GM23248 (cell line): ENCODE results near the gene SLC2A6. TPM values are rescaled to one million over a fixed set of nuclear protein-coding genes. Genes with fewer than 3 reads are reported as not detected.

Source experiments
- DNase-seq: peaks from one replicate; pipeline ENCODE4 v3.0.0-alpha.2; 2015
- H2AFZ ChIP-seq: fragments of 200-600 bp; sonication (generic); 2 replicates; pipeline ENCODE4 v1.6.1; 2016; ENCODE audit warnings: antibody characterized with exemption
- H3F3A ChIP-seq: fragments of 200-600 bp; sonication (generic); 2 replicates; pipeline ENCODE4 v1.6.1; 2016; ENCODE audit warnings: mild to moderate bottlenecking, antibody characterized with exemption, mixed run types; ENCODE audit not compliant: insufficient read depth
- H3K27ac ChIP-seq: fragments of 200-600 bp; sonication (generic); 2 replicates; pipeline ENCODE4 v1.5.1; 2016; ENCODE audit warnings: mild to moderate bottlenecking
- H3K27me3 ChIP-seq: fragments of 200-600 bp; sonication (generic); replicated peaks from 2 replicates; pipeline ENCODE4 v1.6.1; 2016; ENCODE audit warnings: mild to moderate bottlenecking; ENCODE audit not compliant: insufficient read depth
- H3K36me3 ChIP-seq: fragments of 200-600 bp; sonication (generic); 2 replicates; pipeline ENCODE4 v1.6.1; 2016; ENCODE audit warnings: low read depth, mild to moderate bottlenecking
- H3K4me1 ChIP-seq: fragments of 200-600 bp; sonication (generic); 2 replicates; pipeline ENCODE4 v1.6.1; 2016; ENCODE audit warnings: mild to moderate bottlenecking; ENCODE audit not compliant: insufficient read depth
- H3K4me2 ChIP-seq: fragments of 200-600 bp; sonication (generic); one replicate; pipeline ENCODE4 v1.6.1; 2016; ENCODE audit warnings: mild to moderate bottlenecking; ENCODE audit not compliant: unreplicated experiment
- H3K4me3 ChIP-seq: fragments of 200-600 bp; sonication (generic); 2 replicates; pipeline ENCODE4 v1.5.1; 2016; ENCODE audit warnings: mild to moderate bottlenecking
- H3K79me2 ChIP-seq: fragments of 200-600 bp; sonication (generic); 2 replicates; pipeline ENCODE4 v1.6.1; 2016; ENCODE audit warnings: mild to moderate bottlenecking; ENCODE audit not compliant: insufficient read depth
- H3K9ac ChIP-seq: fragments of 200-600 bp; sonication (generic); 2 replicates; pipeline ENCODE4 v1.6.1; 2016; ENCODE audit warnings: mild to moderate bottlenecking
- H3K9me2 ChIP-seq: fragments of 200-600 bp; sonication (generic); 2 replicates; pipeline ENCODE4 v1.6.1; 2016; ENCODE audit warnings: mixed run types, mild to moderate bottlenecking, moderate library complexity; ENCODE audit not compliant: insufficient read depth
- H3K9me3 ChIP-seq: fragments of 200-600 bp; sonication (generic); one replicate; pipeline ENCODE4 v1.6.1; 2017; ENCODE audit warnings: low read depth
- H4K20me1 ChIP-seq: fragments of 200-600 bp; sonication (generic); 2 replicates; pipeline ENCODE4 v1.6.0; 2016; ENCODE audit not compliant: insufficient read depth
- EZH2 ChIP-seq: fragments of 200-600 bp; sonication (generic); IDR thresholded peaks from 2 replicates; pipeline ENCODE4 v1.6.1; 2018; ENCODE audit warnings: antibody characterized with exemption, mild to moderate bottlenecking; ENCODE audit not compliant: insufficient read depth, poor library complexity, severe bottlenecking
- EZH2phosphoT487 ChIP-seq: fragments of 200-600 bp; sonication (generic); IDR thresholded peaks from 2 replicates; pipeline ENCODE4 v1.6.1; 2018; ENCODE audit warnings: antibody characterized with exemption, moderate library complexity, mild to moderate bottlenecking, low read depth; ENCODE audit not compliant: insufficient read depth
- WGBS, 2 experiments: methylation state at CpG; one replicate each; pipeline ENCODE4 v1.1.6; 2015 to 2017; ENCODE audit warnings: low lambda C conversion rate in 2 of 2, low coverage in 1 of 2; ENCODE audit errors: missing lambda C conversion rate in 2 of 2; 5-methylcytosine and 5-hydroxymethylcytosine counted together
- in situ Hi-C: fragments of 300-500 bp; cut with MboI; formaldehyde crosslinking; loops from 2 replicates; pipeline ENCODE4 v1.15.0; 2020
- polyA plus RNA-seq: library from polyadenylated mRNA; unstranded; fragments of >200 nt; fragmentation: Nextera tagmentation; extraction: Ambion mirVana; gene quantifications from 2 replicates; pipeline ENCODE4 v1.2.1, GENCODE V29; 2016
- total RNA-seq: library from RNA; depleted of rRNA; stranded (reverse); fragments of >200 nt; shearing (Covaris generic); gene quantifications from 2 replicates; pipeline ENCODE4 v1.2.3, GENCODE V29; 2014

SLC2A6 gene
- total and polyA plus RNA-seq, 2 experiments from 2014 or later, result 6.8 to 12.0 TPM

- no peaks in the 10 kb centered on the region for H3K9me2 ChIP-seq
- no peak for TF ChIP-seq EZH2phosphoT487
- TF ChIP-seq EZH2, result no peak
- in situ Hi-C loops, result loop anchor here (5.0 to 25.0 kb wide), 2 partner anchors 301 to 451 kb away; partner anchors contain the start of gene GTF3C5
Observed at GRCh38 chr9:133488686-133489252, 9.9 kb upstream of the SLC2A6 start.

GRCh38 chr9:133487331-133487725 is 8.4 kb upstream of the SLC2A6 start:
- H3K9me2 ChIP-seq, result no peaks in the 10 kb centered on the region
- no peak overlapping the region for H3K4me2 ChIP-seq
- no peak overlapping the region for H3K9ac ChIP-seq
- TF ChIP-seq EZH2phosphoT487, result no peak
- no peak for TF ChIP-seq EZH2
- H3K79me2 ChIP-seq, result no peaks in the 10 kb centered on the region
- no peak for DNase-seq
- no peak overlapping the region for H3K4me3 ChIP-seq
- H3F3A ChIP-seq, result no peaks in the 10 kb centered on the region
- in situ Hi-C loops, result loop anchor here (5.0 to 25.0 kb wide), 2 partner anchors 300 to 450 kb away; partner anchors contain the start of gene GTF3C5
- H2AFZ ChIP-seq, result no peak overlapping the region
- H3K27me3 ChIP-seq, result peaks cover 12% of the 10 kb centered on the region
- no peak overlapping the region for H3K27ac ChIP-seq
- no peaks in the 10 kb centered on the region for H3K9me3 ChIP-seq
- no peaks in the 10 kb centered on the region for H4K20me1 ChIP-seq
- no peaks in the 10 kb centered on the region for H3K36me3 ChIP-seq
- 77 to 82% methylated on average over 8 of the region's 8 CpGs for WGBS, 2 experiments
- H3K4me1 ChIP-seq, result no peaks in the 10 kb centered on the region

More at GRCh38 chr9:133488686-133489252, 9.9 kb upstream of the SLC2A6 start:
- peaks cover 12% of the 10 kb centered on the region for H3K27me3 ChIP-seq
- H3K79me2 ChIP-seq, result no peaks in the 10 kb centered on the region
- H3K4me1 ChIP-seq, result no peaks in the 10 kb centered on the region
- H3K9me3 ChIP-seq, result no peaks in the 10 kb centered on the region
- WGBS, 2 experiments, result 75 to 76% methylated on average over 18 of the region's 18 CpGs
- H2AFZ ChIP-seq, result no peak overlapping the region
- no peaks in the 10 kb centered on the region for H4K20me1 ChIP-seq
- H3K36me3 ChIP-seq, result no peaks in the 10 kb centered on the region
- no peak for DNase-seq
- H3K27ac ChIP-seq, result no peak overlapping the region
- H3K9ac ChIP-seq, result no peak overlapping the region
- H3K4me3 ChIP-seq, result no peak overlapping the region
- H3F3A ChIP-seq, result no peaks in the 10 kb centered on the region
- no peak overlapping the region for H3K4me2 ChIP-seq

GRCh38 chr9:133485531-133486260 is 6.8 kb upstream of the SLC2A6 start:
- H3K9ac ChIP-seq, result no peak overlapping the region
- WGBS, 2 experiments, result 38 to 40% methylated on average over 23 to 24 of the region's 25 CpGs

GRCh38 chr9:133484671-133485437 is 6.0 kb upstream of the SLC2A6 start:
- no peaks in the 10 kb centered on the region for H3F3A ChIP-seq
- no peak overlapping the region for H3K4me2 ChIP-seq
- no peak for DNase-seq
- no peaks in the 10 kb centered on the region for H3K36me3 ChIP-seq
- in situ Hi-C loops, result loop anchor here (5.0 to 25.0 kb wide), 2 partner anchors 298 to 448 kb away; partner anchors contain the start of gene GTF3C5
- no peak overlapping the region for H2AFZ ChIP-seq
- H3K9me2 ChIP-seq, result no peaks in the 10 kb centered on the region
- H3K4me1 ChIP-seq, result no peaks in the 10 kb centered on the region
- TF ChIP-seq EZH2, result no peak
- TF ChIP-seq EZH2phosphoT487, result no peak
- H3K9me3 ChIP-seq, result no peaks in the 10 kb centered on the region
- WGBS, 2 experiments, result 51 to 58% methylated on average over 21 to 22 of the region's 22 CpGs
- no peak overlapping the region for H3K27ac ChIP-seq
- H4K20me1 ChIP-seq, result no peaks in the 10 kb centered on the region
- H3K4me3 ChIP-seq, result no peak overlapping the region
- H3K27me3 ChIP-seq, result peaks cover 2% of the 10 kb centered on the region; the same call in 1 of the 2 replicates
- no peaks in the 10 kb centered on the region for H3K79me2 ChIP-seq
- no peak overlapping the region for H3K9ac ChIP-seq

More at GRCh38 chr9:133485531-133486260, 6.8 kb upstream of the SLC2A6 start:
- Histone ChIP-seq H3K27me3 (peaks cover 10% of the 10 kb centered on the region; the same call in 1 of the 2 replicates), H2AFZ (no peak overlapping the region), H3K4me3 (no peak overlapping the region), H3F3A (no peaks in the 10 kb centered on the region), H3K79me2 (no peaks in the 10 kb centered on the region), H3K36me3 (no peaks in the 10 kb centered on the region), H3K4me2 (no peak overlapping the region), H4K20me1 (no peaks in the 10 kb centered on the region), H3K4me1 (no peaks in the 10 kb centered on the region), H3K9me2 (no peaks in the 10 kb centered on the region), H3K27ac (no peak overlapping the region), H3K9me3 (no peaks in the 10 kb centered on the region)
- in situ Hi-C loops, result loop anchor here (5.0 to 25.0 kb wide), 2 partner anchors 298 to 448 kb away; partner anchors contain the start of gene GTF3C5
- DNase-seq, result no peak
- TF ChIP-seq EZH2phosphoT487 (no peak), EZH2 (no peak)
